Measurements from ENCODE around the gene RRAS2.

DNA sequence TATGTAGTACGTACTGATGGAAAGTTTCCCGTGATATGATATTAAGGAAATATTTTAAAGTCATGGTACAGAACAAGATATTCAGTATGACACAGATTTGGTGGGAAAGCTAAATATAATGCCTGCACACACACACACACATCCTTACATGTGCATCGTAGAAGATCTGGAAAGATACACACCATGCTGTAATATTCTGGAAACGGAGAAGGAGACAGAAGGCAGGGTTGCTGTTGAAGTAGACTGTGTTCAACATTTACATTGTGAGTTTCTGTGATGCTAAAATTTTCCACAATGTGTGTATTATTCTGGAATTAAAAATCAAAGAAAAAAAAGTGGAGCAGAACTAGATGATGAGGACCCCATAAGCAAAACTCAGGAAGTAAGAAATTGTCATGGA lies 118.0 kb downstream of the RRAS2 start:
- TF ChIP-seq, protein P1, sequence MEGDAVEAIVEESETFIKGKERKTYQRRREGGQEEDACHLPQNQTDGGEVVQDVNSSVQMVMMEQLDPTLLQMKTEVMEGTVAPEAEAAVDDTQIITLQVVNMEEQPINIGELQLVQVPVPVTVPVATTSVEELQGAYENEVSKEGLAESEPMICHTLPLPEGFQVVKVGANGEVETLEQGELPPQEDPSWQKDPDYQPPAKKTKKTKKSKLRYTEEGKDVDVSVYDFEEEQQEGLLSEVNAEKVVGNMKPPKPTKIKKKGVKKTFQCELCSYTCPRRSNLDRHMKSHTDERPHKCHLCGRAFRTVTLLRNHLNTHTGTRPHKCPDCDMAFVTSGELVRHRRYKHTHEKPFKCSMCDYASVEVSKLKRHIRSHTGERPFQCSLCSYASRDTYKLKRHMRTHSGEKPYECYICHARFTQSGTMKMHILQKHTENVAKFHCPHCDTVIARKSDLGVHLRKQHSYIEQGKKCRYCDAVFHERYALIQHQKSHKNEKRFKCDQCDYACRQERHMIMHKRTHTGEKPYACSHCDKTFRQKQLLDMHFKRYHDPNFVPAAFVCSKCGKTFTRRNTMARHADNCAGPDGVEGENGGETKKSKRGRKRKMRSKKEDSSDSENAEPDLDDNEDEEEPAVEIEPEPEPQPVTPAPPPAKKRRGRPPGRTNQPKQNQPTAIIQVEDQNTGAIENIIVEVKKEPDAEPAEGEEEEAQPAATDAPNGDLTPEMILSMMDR (IDR thresholded peaks at IDR 0.05; ENCODE audit: insufficient read depth, low read length): no peak
- TF ChIP-seq POLR2AphosphoS5 (IDR thresholded peaks at IDR 0.05; ENCODE audit: low read depth): no peak
- no peak for TF ChIP-seq REST (IDR thresholded peaks at IDR 0.05; ENCODE audit: insufficient replicate concordance, low read depth)
- no peak for TF ChIP-seq SPI1 (IDR thresholded peaks at IDR 0.05; ENCODE audit: borderline replicate concordance, low read depth)

All from HL-60 (cell line).